ENCODE data around the gene AP5S1.

The AP5S1 gene

GRCh38 chr20:3800256-3800877 lies 20.0 kb upstream of the AP5S1 start:
- no peak for ATAC-seq
- no peak for TF ChIP-seq OSR1 (CRISPR knock-in tag; IDR thresholded peaks at IDR 0.05)
- no peak for TF ChIP-seq ZC3H10 (CRISPR knock-in tag; IDR thresholded peaks at IDR 0.05)
- no peak for TF ChIP-seq ARNTL (CRISPR knock-in tag; IDR thresholded peaks at IDR 0.05; ENCODE audit: borderline replicate concordance, low read depth)
- TF ChIP-seq POU6F1 (CRISPR knock-in tag; IDR thresholded peaks at IDR 0.05; ENCODE audit: borderline replicate concordance, low read depth), result no peak
- no peak for TF ChIP-seq SNAI2 (CRISPR knock-in tag; IDR thresholded peaks at IDR 0.05)
- TF ChIP-seq, protein P1, sequence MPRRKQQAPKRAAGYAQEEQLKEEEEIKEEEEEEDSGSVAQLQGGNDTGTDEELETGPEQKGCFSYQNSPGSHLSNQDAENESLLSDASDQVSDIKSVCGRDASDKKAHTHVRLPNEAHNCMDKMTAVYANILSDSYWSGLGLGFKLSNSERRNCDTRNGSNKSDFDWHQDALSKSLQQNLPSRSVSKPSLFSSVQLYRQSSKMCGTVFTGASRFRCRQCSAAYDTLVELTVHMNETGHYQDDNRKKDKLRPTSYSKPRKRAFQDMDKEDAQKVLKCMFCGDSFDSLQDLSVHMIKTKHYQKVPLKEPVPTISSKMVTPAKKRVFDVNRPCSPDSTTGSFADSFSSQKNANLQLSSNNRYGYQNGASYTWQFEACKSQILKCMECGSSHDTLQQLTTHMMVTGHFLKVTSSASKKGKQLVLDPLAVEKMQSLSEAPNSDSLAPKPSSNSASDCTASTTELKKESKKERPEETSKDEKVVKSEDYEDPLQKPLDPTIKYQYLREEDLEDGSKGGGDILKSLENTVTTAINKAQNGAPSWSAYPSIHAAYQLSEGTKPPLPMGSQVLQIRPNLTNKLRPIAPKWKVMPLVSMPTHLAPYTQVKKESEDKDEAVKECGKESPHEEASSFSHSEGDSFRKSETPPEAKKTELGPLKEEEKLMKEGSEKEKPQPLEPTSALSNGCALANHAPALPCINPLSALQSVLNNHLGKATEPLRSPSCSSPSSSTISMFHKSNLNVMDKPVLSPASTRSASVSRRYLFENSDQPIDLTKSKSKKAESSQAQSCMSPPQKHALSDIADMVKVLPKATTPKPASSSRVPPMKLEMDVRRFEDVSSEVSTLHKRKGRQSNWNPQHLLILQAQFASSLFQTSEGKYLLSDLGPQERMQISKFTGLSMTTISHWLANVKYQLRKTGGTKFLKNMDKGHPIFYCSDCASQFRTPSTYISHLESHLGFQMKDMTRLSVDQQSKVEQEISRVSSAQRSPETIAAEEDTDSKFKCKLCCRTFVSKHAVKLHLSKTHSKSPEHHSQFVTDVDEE (CRISPR knock-in tag; IDR thresholded peaks at IDR 0.05), result no peak
- TF ChIP-seq PATZ1 (CRISPR knock-in tag; IDR thresholded peaks at IDR 0.05; ENCODE audit: borderline replicate concordance), result no peak
- TF ChIP-seq ESRRG (CRISPR knock-in tag; IDR thresholded peaks at IDR 0.05), result no peak
- no peak for TF ChIP-seq TOX (CRISPR knock-in tag; IDR thresholded peaks at IDR 0.05; ENCODE audit: borderline replicate concordance)
- TF ChIP-seq TCF4 (CRISPR knock-in tag; IDR thresholded peaks at IDR 0.05; ENCODE audit: borderline replicate concordance), result no peak

GRCh38 chr20:3800878-3801260 lies 19.5 kb upstream of the AP5S1 start:
- ATAC-seq, result no peak

GRCh38 chr20:3801299-3801698 lies 19.0 kb upstream of the AP5S1 start:
- TF ChIP-seq ISL1 (CRISPR knock-in tag; IDR thresholded peaks at IDR 0.05), result no peak
- TF ChIP-seq, protein P2, sequence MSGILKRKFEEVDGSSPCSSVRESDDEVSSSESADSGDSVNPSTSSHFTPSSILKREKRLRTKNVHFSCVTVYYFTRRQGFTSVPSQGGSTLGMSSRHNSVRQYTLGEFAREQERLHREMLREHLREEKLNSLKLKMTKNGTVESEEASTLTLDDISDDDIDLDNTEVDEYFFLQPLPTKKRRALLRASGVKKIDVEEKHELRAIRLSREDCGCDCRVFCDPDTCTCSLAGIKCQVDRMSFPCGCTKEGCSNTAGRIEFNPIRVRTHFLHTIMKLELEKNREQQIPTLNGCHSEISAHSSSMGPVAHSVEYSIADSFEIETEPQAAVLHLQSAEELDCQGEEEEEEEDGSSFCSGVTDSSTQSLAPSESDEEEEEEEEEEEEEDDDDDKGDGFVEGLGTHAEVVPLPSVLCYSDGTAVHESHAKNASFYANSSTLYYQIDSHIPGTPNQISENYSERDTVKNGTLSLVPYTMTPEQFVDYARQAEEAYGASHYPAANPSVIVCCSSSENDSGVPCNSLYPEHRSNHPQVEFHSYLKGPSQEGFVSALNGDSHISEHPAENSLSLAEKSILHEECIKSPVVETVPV (CRISPR knock-in tag; IDR thresholded peaks at IDR 0.05), result no peak
- TF ChIP-seq, protein P1 (CRISPR knock-in tag; IDR thresholded peaks at IDR 0.05), result no peak
- no peak for TF ChIP-seq ARNTL (CRISPR knock-in tag; IDR thresholded peaks at IDR 0.05; ENCODE audit: borderline replicate concordance, low read depth)
- TF ChIP-seq TOX (CRISPR knock-in tag; IDR thresholded peaks at IDR 0.05; ENCODE audit: borderline replicate concordance), result no peak
- TF ChIP-seq ZNF565 (CRISPR knock-in tag; conservative IDR thresholded peaks at IDR 0.05; ENCODE audit: low read depth), result no peak
- no peak for TF ChIP-seq ZFP30 (CRISPR knock-in tag; IDR thresholded peaks at IDR 0.05)
- TF ChIP-seq, protein P3, sequence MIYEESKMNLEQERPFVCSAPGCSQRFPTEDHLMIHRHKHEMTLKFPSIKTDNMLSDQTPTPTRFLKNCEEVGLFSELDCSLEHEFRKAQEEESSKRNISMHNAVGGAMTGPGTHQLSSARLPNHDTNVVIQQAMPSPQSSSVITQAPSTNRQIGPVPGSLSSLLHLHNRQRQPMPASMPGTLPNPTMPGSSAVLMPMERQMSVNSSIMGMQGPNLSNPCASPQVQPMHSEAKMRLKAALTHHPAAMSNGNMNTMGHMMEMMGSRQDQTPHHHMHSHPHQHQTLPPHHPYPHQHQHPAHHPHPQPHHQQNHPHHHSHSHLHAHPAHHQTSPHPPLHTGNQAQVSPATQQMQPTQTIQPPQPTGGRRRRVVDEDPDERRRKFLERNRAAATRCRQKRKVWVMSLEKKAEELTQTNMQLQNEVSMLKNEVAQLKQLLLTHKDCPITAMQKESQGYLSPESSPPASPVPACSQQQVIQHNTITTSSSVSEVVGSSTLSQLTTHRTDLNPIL (CRISPR knock-in tag; IDR thresholded peaks at IDR 0.05; ENCODE audit: low read depth), result no peak
- no peak for TF ChIP-seq PATZ1 (CRISPR knock-in tag; IDR thresholded peaks at IDR 0.05; ENCODE audit: borderline replicate concordance)
- no peak for TF ChIP-seq RARB (CRISPR knock-in tag; IDR thresholded peaks at IDR 0.05)
- TF ChIP-seq ZNF8 (CRISPR knock-in tag; IDR thresholded peaks at IDR 0.05), result no peak
- TF ChIP-seq ZC3H10 (CRISPR knock-in tag; IDR thresholded peaks at IDR 0.05), result no peak
- no peak for TF ChIP-seq OSR1 (CRISPR knock-in tag; IDR thresholded peaks at IDR 0.05)
- TF ChIP-seq TCF4 (CRISPR knock-in tag; IDR thresholded peaks at IDR 0.05; ENCODE audit: borderline replicate concordance), result no peak
- no peak for TF ChIP-seq SNAI2 (CRISPR knock-in tag; IDR thresholded peaks at IDR 0.05)
- no peak for TF ChIP-seq CSDC2 (CRISPR knock-in tag; IDR thresholded peaks at IDR 0.05)
- TF ChIP-seq ESRRG (CRISPR knock-in tag; IDR thresholded peaks at IDR 0.05), result no peak
- no peak for ATAC-seq

More at GRCh38 chr20:3800878-3801260, 19.5 kb upstream of the AP5S1 start:
- TF ChIP-seq CSDC2 (CRISPR knock-in tag; IDR thresholded peaks at IDR 0.05), result no peak
- no peak for TF ChIP-seq SNAI2 (CRISPR knock-in tag; IDR thresholded peaks at IDR 0.05)
- TF ChIP-seq ZNF70 (CRISPR knock-in tag; IDR thresholded peaks at IDR 0.05), result no peak
- TF ChIP-seq OSR1 (CRISPR knock-in tag; IDR thresholded peaks at IDR 0.05), result no peak
- no peak for TF ChIP-seq ZFP3 (CRISPR knock-in tag; IDR thresholded peaks at IDR 0.05)
- no peak for TF ChIP-seq ZNF565 (CRISPR knock-in tag; conservative IDR thresholded peaks at IDR 0.05; ENCODE audit: low read depth)
